ELF-1 (cell line): ENCODE data around the gene CTNS.

Source experiments
- DNase-seq: peaks from one replicate; pipeline ENCODE4 v3.0.0-alpha.2; 2016; ENCODE audit warnings: low read depth, low spot score

Gene CTNS

GRCh38 chr17:3636154-3636907, at the start of gene CTNS, which contains the start of gene SHPK:
Gene CTNS (plus strand): TSS chr17:3636760. CDS start chr17:3640207, 3,447 bp downstream.
Gene SHPK (minus strand): TSS chr17:3636250. CDS start chr17:3636219, 31 bp downstream.
- peak; percentile 99 for DNase-seq

- DNase-seq, result no peak
Measured at GRCh38 chr17:3589784-3590183, 46.8 kb upstream of the CTNS start.

- no peak for DNase-seq
Measured at GRCh38 chr17:3590231-3590630, 46.3 kb upstream of the CTNS start.

GRCh38 chr17:3590768-3591167, 45.8 kb upstream of the CTNS start:
- no peak for DNase-seq

- no peak for DNase-seq
Measured at GRCh38 chr17:3592216-3592860, 44.2 kb upstream of the CTNS start.

- no peak for DNase-seq
Measured at GRCh38 chr17:3593384-3593783, 43.2 kb upstream of the CTNS start.

DNA sequence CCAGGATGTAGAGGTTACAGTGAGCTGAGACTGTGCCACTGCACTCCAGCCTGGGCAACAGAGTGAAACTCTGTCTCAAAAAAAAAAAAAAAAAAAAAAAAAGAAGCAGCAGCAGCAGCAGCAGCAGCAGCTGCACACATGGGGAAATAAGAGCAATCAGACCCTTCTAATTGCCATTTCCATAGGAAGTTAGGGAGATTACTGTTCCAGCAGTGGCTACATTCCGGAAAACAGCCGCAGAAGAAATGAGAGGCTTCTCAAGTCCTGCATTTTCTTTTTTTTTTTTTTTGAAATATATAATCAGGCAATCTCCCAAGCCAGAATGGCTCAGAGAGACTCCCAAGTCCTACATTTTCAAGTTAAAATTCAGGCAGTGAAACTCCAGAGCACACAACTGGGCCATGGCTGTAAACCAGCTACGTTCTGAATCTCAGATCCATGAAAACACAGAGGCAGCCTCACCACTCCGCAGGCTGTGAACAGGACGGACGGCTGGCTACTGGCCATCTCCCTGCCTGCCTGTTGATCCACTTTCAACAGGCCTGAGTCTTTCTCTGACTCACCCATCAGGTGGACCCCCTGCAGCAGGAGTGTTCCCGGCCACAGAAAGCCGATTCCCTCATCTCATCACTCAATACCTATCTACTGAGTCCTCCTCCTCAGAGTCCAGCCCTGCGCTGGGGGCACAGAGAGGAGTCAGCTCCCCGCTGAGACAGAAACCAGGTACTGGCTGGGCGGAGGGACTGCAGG, 42.3 kb upstream of the CTNS start:
- DNase-seq, result peak; percentile 49

- no peak for DNase-seq
Measured at GRCh38 chr17:3594976-3595375, 41.6 kb upstream of the CTNS start.

- DNase-seq, result no peak
Measured at GRCh38 chr17:3596804-3597464, 39.6 kb upstream of the CTNS start.

DNA sequence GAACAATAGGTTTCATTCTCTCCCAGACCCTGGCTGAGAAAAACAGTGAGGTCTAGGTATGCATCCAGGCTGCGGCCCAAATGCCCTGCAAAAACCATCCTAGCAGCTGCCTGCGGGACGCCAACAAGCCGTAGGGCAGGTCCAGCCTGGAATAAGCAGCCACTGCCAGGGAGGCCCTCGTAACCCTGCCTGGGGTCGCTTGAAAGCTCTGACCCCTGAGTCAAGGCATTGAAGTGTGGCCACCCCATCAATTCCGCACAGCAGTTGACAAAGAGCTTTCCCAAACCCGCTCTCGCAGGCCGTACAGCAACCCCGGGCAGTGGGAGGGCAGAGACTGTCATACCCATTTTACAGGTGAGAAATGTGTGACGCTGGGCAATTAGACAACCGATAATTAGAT, 38.5 kb upstream of the CTNS start:
- no peak for DNase-seq

GRCh38 chr17:3600529-3601205, 35.9 kb upstream of the CTNS start:
- no peak for DNase-seq

- DNase-seq, result peak; percentile 75
Measured at GRCh38 chr17:3602499-3602898, 34.1 kb upstream of the CTNS start.

DNA sequence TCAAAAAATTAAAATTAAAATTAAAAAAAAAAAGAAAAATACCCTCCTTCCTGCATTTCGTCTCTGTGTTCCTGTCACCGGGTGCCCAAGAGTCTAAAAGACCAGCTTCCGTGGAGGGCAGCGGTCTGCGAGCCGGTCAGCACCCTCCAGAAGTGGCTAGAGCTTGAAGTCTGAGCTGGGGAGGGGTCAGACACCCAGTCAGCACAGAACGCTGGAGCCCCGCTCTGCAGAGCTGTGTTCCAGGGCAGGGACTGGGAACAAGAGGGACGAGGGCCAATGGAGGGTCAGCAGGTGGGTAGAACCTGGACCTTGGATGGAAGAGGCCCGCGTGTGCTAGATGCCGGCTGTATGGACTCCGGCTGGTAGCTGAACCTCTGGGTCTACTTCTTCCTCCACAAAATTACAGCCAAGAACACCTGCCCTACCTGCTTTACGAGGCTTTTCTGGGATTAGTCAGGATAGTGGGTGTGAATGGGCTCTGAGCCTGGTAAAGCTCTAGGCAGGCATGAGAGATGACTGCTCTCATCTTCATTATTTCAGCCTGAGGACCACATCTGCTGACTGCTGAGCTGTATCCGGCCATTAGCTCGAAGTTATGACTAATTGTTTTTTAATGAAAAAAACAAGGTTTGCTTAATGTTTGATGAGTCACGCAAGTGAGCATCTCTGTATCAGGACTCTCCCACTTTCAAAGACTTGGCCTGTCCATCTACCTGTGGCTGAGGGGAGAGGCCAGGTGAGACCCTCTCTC, 33.3 kb upstream of the CTNS start:
- no peak for DNase-seq

GRCh38 chr17:3603870-3604259, 32.7 kb upstream of the CTNS start:
- DNase-seq, result no peak

DNA sequence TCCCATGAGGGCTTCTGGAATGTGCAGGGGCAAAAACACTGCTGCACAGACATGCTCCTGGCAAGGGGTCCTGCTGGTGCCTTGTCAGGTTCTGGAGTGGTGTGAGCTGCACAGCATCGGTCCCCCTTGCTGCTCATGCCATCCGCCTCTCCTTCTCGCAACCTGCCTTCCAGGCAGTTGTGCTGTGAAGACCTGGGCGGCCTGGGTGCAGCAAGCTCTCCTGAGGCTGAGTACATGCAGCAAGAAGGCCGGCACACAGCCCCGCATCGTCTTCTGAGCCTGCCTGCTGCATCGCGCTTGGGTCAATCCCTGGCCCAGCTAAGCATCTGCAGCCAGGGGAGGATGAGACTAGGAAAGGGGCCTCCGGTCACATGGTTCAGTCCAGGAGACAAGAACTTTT, 26.9 kb upstream of the CTNS start:
- DNase-seq, result no peak

DNA sequence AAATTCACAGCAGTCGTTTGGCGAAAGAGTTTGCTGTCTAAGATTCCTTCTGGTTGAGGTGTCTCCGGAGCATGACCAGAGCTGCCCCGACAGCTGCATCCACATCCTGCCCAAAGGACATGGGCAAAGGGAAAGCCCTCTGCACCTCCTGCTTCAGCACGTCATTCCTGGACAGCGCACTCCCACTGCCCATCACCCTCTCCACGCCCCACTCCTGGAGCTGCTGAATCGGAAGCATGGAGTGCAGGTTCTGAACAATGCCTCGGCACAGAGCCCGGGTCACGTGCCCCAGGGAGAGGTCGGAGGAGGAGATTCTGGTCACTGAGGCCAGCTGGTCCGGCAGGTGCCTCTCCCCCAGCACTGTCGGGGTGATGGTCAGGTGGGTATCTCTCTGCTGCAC, 26.0 kb upstream of the CTNS start:
- DNase-seq, result no peak

GRCh38 chr17:3613124-3613523, 23.4 kb upstream of the CTNS start:
- DNase-seq, result no peak

- DNase-seq, result no peak
Measured at GRCh38 chr17:3615160-3615870, 21.2 kb upstream of the CTNS start.

- no peak for DNase-seq
Measured at GRCh38 chr17:3621146-3621720, 15.3 kb upstream of the CTNS start.
